ENCODE results near the gene HNRNPL. TPM values are rescaled to one million over a fixed set of nuclear protein-coding genes. Genes with fewer than 3 reads are reported as not detected.
"Not testable (repeated sequence)": the region's sequence is repeated elsewhere in the genome, so short reads cannot be mapped to it uniquely, and the experiment has no call there.

The HNRNPL gene
- total RNA-seq, 2 donors from 2014 or later: 559 to 561 TPM

GRCh38 chr19:38859631-38860204 lies 9.9 kb upstream of the HNRNPL start:
- Mint-ChIP-seq H3K27ac (peak overlapping the region in 1 of 2 donors; percentile 51), H3K4me1 (ENCODE audit: low read depth in 2 of 2) (peaks cover 27 to 32% of the 10 kb centered on the region in 2 donors)
- H3K4me3 Mint-ChIP-seq; H3K9me3 Mint-ChIP-seq; ATAC-seq; H3K36me3 Mint-ChIP-seq; DNase-seq (ENCODE audit: low spot score); H3K27me3 Mint-ChIP-seq: not testable (repeated sequence)

GRCh38 chr19:38856813-38857212 lies 7.0 kb upstream of the HNRNPL start:
- H3K4me1 Mint-ChIP-seq (ENCODE audit: low read depth in 2 of 2): peaks cover 21 to 23% of the 10 kb centered on the region in 2 donors
- no peak for DNase-seq (ENCODE audit: low spot score)
- ATAC-seq: no peak
- no peaks in the 10 kb centered on the region for H3K9me3 Mint-ChIP-seq
- no peaks in the 10 kb centered on the region for H3K27me3 Mint-ChIP-seq
- H3K4me3 Mint-ChIP-seq: peak overlapping the region; percentile 76
- no peaks in the 10 kb centered on the region for H3K36me3 Mint-ChIP-seq
- H3K27ac Mint-ChIP-seq: peak overlapping the region; percentile 66 to 75

- H3K27me3 Mint-ChIP-seq; DNase-seq (ENCODE audit: low spot score); H3K9me3 Mint-ChIP-seq; ATAC-seq; H3K36me3 Mint-ChIP-seq; H3K27ac Mint-ChIP-seq; H3K4me3 Mint-ChIP-seq: not testable (repeated sequence)
- H3K4me1 Mint-ChIP-seq (ENCODE audit: low read depth in 2 of 2): peaks cover 30 to 34% of the 10 kb centered on the region in 2 donors
These were observed 6.0 kb upstream of the HNRNPL start for GRCh38 chr19:38855751-38856150.

DNA sequence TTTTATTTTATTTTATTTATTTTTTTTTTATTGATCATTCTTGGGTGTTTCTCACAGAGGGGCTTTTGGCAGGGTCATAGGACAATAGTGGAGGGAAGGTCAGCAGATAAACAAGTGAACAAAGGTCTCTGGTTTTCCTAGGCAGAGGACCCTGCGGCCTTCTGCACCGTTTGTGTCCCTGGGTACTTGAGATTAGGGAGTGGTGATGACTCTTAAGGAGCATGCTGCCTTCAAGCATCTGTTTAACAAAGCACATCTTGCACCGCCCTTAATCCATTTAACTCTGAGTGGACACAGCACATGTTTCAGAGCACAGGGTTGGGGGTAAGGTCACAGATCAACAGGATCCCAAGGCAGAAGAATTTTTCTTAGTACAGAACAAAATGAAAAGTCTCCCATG lies 5.2 kb upstream of the HNRNPL start:
- H3K4me1 Mint-ChIP-seq (ENCODE audit: low read depth in 2 of 2): peaks cover 33 to 36% of the 10 kb centered on the region in 2 donors
- ATAC-seq; H3K27ac Mint-ChIP-seq; H3K36me3 Mint-ChIP-seq; H3K4me3 Mint-ChIP-seq; H3K27me3 Mint-ChIP-seq; DNase-seq (ENCODE audit: low spot score); H3K9me3 Mint-ChIP-seq: not testable (repeated sequence)

- ATAC-seq (no peak), DNase-seq (ENCODE audit: low spot score) (no peak)
- H3K36me3 Mint-ChIP-seq: peaks cover 9% of the 10 kb centered on the region
- peaks cover 39 to 46% of the 10 kb centered on the region in 2 donors for H3K4me1 Mint-ChIP-seq (ENCODE audit: low read depth in 2 of 2)
- peak overlapping the region; percentile 92 for H3K4me3 Mint-ChIP-seq
- peak overlapping the region; percentile 98 for H3K27ac Mint-ChIP-seq
- H3K9me3 Mint-ChIP-seq: no peaks in the 10 kb centered on the region
- H3K27me3 Mint-ChIP-seq: no peaks in the 10 kb centered on the region
These were observed 3.4 kb upstream of the HNRNPL start for GRCh38 chr19:38853214-38853613.

DNA sequence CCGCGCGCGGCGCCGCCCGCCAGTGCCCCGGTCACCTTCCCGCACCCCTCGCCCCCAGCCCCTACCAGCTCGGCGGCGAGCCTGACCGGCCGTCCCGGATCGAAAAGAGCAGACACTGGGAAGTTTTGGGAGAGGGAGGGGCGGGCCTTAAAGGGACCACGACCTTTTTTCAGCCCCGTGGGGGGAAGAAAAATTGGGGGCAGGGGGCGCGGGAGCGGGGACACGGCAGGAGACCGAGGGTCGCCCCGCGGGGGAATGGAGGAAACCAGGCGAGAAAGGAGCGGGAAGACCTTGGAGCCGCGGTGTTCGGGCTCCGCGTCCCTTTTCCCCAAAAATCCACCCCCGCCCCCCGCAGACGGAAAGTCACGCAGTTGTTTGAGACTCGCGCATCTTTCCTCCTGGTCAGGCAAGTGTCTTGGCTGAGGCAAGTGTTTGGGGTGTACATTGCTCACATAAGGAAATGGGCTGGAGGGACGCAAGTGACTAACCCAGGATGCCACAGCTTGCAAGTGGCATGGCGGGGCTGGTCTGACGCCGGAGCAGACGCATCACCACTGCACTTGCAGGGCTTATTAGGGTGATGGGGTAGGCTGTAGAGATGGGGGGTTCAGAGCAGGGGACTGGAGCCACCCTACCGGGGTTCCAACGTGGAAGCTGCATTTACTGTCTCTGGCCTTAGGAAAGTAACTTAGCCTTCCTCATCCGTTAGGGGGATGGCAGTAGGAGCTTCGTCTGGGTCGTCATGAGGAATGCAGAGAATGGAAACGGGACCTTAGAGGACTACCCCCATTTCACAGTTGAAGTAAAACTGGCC lies 2.7 kb upstream of the HNRNPL start:
- peak in 1 of 2 donors; percentile 2 for ATAC-seq

DNA sequence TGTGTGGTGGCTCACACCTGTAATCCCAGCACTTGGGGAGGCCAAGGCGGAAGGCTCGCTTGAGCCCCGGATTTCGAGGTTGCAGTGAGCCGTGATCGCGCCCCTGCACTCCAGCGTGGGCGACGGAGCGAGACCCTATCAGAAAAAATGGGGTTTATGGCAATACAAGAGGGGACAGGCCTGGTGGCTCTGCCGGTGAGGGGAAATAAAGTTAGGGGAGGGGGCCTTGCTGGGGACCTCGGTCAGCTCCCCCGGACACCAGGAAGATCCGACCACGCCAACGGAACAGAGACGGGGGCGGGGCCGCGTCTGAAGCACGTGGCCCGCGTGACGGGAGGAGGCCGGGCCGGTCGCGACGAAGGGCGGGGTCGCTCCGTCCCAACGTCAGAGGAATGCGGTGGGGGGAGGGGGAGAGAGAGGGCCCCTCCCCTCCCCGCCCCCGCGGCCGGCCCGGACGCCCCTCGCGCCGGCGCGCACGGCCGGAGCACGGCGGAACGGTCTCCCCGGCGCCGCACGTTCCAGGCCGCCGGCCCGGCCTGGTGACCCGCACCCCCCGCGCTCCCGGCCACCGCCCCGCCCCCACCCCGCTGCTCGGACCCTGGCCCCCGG lies 1.9 kb upstream of the HNRNPL start:
- peaks cover 9% of the 10 kb centered on the region for H3K36me3 Mint-ChIP-seq
- no peaks in the 10 kb centered on the region for H3K27me3 Mint-ChIP-seq
- DNase-seq (ENCODE audit: low spot score): peak; percentile 96
- peak; percentile 34 to 54 for ATAC-seq
- H3K4me3 Mint-ChIP-seq: peak overlapping the region; percentile 95
- H3K27ac Mint-ChIP-seq: peak overlapping the region; percentile 98
- H3K9me3 Mint-ChIP-seq: no peaks in the 10 kb centered on the region
- peaks cover 44 to 49% of the 10 kb centered on the region in 2 donors for H3K4me1 Mint-ChIP-seq (ENCODE audit: low read depth in 2 of 2)

More for the DNA sequence above, 2.7 kb upstream of the HNRNPL start:
- H3K27me3 Mint-ChIP-seq: no peaks in the 10 kb centered on the region
- peak overlapping the region; percentile 92 for H3K4me3 Mint-ChIP-seq
- H3K9me3 Mint-ChIP-seq: no peaks in the 10 kb centered on the region
- H3K27ac Mint-ChIP-seq: peak overlapping the region; percentile 98
- peaks cover 9% of the 10 kb centered on the region for H3K36me3 Mint-ChIP-seq
- peaks cover 41 to 49% of the 10 kb centered on the region in 2 donors for H3K4me1 Mint-ChIP-seq (ENCODE audit: low read depth in 2 of 2)
- peak; percentile 85 for DNase-seq (ENCODE audit: low spot score)

- peaks cover 12% of the 10 kb centered on the region for H3K36me3 Mint-ChIP-seq
- DNase-seq (ENCODE audit: low spot score): no peak
- peaks cover 42 to 50% of the 10 kb centered on the region in 2 donors for H3K4me1 Mint-ChIP-seq (ENCODE audit: low read depth in 2 of 2)
- peak overlapping the region; percentile 95 for H3K4me3 Mint-ChIP-seq
- H3K27me3 Mint-ChIP-seq: no peaks in the 10 kb centered on the region
- H3K27ac Mint-ChIP-seq: peak overlapping the region; percentile 98
- no peaks in the 10 kb centered on the region for H3K9me3 Mint-ChIP-seq
- ATAC-seq: no peak
These were observed 1.3 kb upstream of the HNRNPL start for GRCh38 chr19:38850976-38851621.

DNA sequence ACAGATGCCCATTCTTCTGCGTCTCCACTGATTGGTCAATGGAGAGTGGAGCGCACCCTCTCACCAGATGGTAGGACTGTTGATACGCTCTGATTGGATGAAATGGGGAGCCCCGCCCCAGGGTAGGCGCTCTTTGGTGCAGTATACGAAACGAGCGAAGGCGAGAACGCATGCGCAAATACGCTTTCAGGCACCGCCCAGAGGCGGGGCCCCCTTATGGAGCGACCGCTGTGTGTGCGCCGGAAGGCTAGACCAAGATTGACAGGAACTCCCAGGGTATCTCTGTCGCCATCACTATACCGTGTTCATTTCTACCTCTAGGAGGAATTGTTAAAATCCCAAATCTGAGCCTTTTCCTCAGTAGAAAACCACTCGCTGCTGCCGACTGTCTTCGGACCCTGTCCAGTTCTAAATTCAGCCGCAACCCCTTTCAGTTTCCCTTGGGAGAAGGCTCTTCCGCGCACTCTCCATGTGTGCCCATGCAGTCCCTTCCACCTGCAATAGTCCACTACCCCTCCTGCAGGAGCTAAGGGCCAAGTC lies 720 bp upstream of the HNRNPL start:
- Mint-ChIP-seq H3K4me1 (ENCODE audit: low read depth in 2 of 2) (peaks cover 48 to 56% of the 10 kb centered on the region in 2 donors), H3K36me3 (peaks cover 18% of the 10 kb centered on the region), H3K4me3 (peak overlapping the region; percentile 95), H3K27me3 (no peaks in the 10 kb centered on the region), H3K27ac (peak overlapping the region; percentile 98), H3K9me3 (no peaks in the 10 kb centered on the region)
- DNase-seq (ENCODE audit: low spot score) (peak; percentile 100), ATAC-seq (peak; percentile 86 to 88)

DNA sequence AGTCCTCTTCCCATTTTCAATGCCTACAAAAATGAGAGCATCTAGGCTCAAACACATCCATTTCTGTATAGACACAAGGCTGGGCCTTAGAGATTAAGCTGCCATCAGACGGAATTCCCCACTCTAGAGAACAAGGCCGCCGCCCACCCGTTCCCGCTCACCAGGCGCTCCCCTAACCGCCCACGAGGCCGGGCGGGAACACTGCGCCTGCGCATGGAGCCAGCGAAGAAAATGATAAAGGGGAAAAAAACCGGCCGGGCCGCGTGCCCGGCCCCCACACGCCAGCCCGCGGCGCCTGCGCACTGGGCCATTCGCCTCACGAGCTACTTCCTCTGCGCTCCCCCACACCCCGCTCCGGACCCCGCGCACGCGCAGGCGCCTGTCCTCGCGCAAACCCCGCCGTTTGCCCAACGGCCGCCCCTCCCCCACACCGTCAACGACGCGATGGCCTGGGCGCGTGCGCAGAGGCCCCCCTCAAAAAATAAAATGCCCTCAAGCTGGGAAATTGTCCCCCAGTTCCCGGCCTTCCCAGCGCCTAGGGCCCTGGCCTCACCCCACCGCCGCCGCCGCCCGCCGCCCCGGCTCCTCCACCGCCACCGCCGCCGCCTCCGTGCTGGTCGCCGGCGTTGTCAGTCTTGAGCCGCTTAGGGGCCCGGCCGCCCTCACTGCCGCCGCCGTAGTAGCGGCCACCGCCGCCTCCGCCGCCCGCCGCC lies 483 bp downstream of the HNRNPL start:
- Mint-ChIP-seq H3K4me3 (peak overlapping the region; percentile 95), H3K36me3 (peaks cover 28% of the 10 kb centered on the region), H3K4me1 (ENCODE audit: low read depth in 2 of 2) (peaks cover 55 to 65% of the 10 kb centered on the region in 2 donors), H3K27ac (peak overlapping the region; percentile 98), H3K9me3 (no peaks in the 10 kb centered on the region), H3K27me3 (no peaks in the 10 kb centered on the region)
- peak; percentile 53 to 69 for ATAC-seq
- peak; percentile 100 for DNase-seq (ENCODE audit: low spot score)

GRCh38 chr19:38848299-38849146 lies 1.3 kb downstream of the HNRNPL start:
- H3K27ac Mint-ChIP-seq: peak overlapping the region; percentile 98
- no peaks in the 10 kb centered on the region for H3K27me3 Mint-ChIP-seq
- peaks cover 63 to 73% of the 10 kb centered on the region in 2 donors for H3K4me1 Mint-ChIP-seq (ENCODE audit: low read depth in 2 of 2)
- DNase-seq (ENCODE audit: low spot score) (no peak), ATAC-seq (no peak)
- H3K36me3 Mint-ChIP-seq: peaks cover 36% of the 10 kb centered on the region
- no peaks in the 10 kb centered on the region for H3K9me3 Mint-ChIP-seq
- H3K4me3 Mint-ChIP-seq: peak overlapping the region; percentile 95

DNA sequence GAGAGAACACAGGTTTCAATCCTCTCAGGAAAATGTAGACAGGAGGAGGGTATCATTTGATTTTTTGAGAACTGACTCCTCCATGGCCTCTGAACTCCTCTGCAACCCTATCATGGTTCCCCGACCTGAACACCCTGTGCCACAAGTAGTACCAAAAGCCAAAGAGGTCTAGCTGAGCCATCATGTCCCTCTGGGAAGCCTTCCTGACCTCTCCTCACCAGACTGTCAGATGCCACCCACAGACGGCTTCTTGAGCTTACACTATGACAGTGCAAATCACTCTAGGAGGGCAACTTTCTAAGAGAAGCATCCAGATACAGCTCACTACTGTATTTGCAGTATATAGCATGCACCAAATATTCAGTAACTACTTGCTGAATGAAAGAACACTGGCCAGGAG lies 3.7 kb downstream of the HNRNPL start:
- Mint-ChIP-seq H3K4me3 (peak overlapping the region; percentile 48), H3K9me3 (no peaks in the 10 kb centered on the region), H3K36me3 (peaks cover 44% of the 10 kb centered on the region), H3K4me1 (ENCODE audit: low read depth in 2 of 2) (peaks cover 70 to 76% of the 10 kb centered on the region in 2 donors), H3K27me3 (no peaks in the 10 kb centered on the region), H3K27ac (peak overlapping the region; percentile 98)
- ATAC-seq (no peak), DNase-seq (ENCODE audit: low spot score) (no peak)
